HG03280 (cell line): ENCODE data around the gene TMEM39B.
"Not testable (repeated sequence)": the region's sequence is repeated elsewhere in the genome, so short reads cannot be mapped to it uniquely, and the experiment has no call there.

Experiments used
- ATAC-seq: cut with Tn5 transposase; IDR thresholded peaks from one replicate; pipeline ENCODE4 v1.9.1; 2021; ENCODE audit warnings: mild to moderate bottlenecking, moderate library complexity; ENCODE audit not compliant: unreplicated experiment

Gene TMEM39B

GRCh38 chr1:32111040-32111623 is 38.4 kb downstream of the TMEM39B start:
- no peak for ATAC-seq

- no peak for ATAC-seq
These were observed 39.0 kb downstream of the TMEM39B start for GRCh38 chr1:32111789-32112188.

GRCh38 chr1:32112806-32113375 is 40.2 kb downstream of the TMEM39B start:
- no peak for ATAC-seq

GRCh38 chr1:32113436-32113835 is 40.7 kb downstream of the TMEM39B start:
- ATAC-seq, result not testable (repeated sequence)

- no peak for ATAC-seq
These were observed 41.7 kb downstream of the TMEM39B start for GRCh38 chr1:32114420-32114819.

- no peak for ATAC-seq
These were observed 42.8 kb downstream of the TMEM39B start for GRCh38 chr1:32115496-32115895.

GRCh38 chr1:32116531-32116930 is 43.8 kb downstream of the TMEM39B start:
- ATAC-seq, result no peak

- ATAC-seq, result no peak
These were observed 49.4 kb downstream of the TMEM39B start for GRCh38 chr1:32122151-32122550.

- not testable (repeated sequence) for ATAC-seq
These were observed 50.6 kb downstream of the TMEM39B start for GRCh38 chr1:32123361-32123760.

GRCh38 chr1:32125313-32125712 is 52.6 kb downstream of the TMEM39B start:
- ATAC-seq, result no peak

- ATAC-seq, result no peak
These were observed 54.0 kb downstream of the TMEM39B start for GRCh38 chr1:32126770-32127169.

- no peak for ATAC-seq
These were observed 54.9 kb downstream of the TMEM39B start for GRCh38 chr1:32127409-32128198.

- ATAC-seq, result no peak
These were observed 55.7 kb downstream of the TMEM39B start for GRCh38 chr1:32128479-32128878.

- ATAC-seq, result no peak
These were observed 56.2 kb downstream of the TMEM39B start for GRCh38 chr1:32128964-32129363.

- ATAC-seq, result not testable (repeated sequence)
These were observed 61.2 kb downstream of the TMEM39B start for GRCh38 chr1:32133950-32134280.

- no peak for ATAC-seq
These were observed 64.4 kb downstream of the TMEM39B start for GRCh38 chr1:32137111-32137510.

GRCh38 chr1:32138965-32139364 is 66.2 kb downstream of the TMEM39B start:
- ATAC-seq, result no peak

- ATAC-seq, result no peak
These were observed 69.9 kb downstream of the TMEM39B start for GRCh38 chr1:32142446-32143301.

- not testable (repeated sequence) for ATAC-seq
These were observed 70.6 kb downstream of the TMEM39B start for GRCh38 chr1:32143302-32143695.

- no peak for ATAC-seq
These were observed 71.3 kb downstream of the TMEM39B start for GRCh38 chr1:32144033-32144432.

- not testable (repeated sequence) for ATAC-seq
These were observed 75.1 kb downstream of the TMEM39B start for GRCh38 chr1:32147799-32148198.
